SK-N-MC (cell line): ENCODE data around the gene ARPP21.

Source experiments
- EZH2 ChIP-seq: fragments of 200-600 bp; sonication (generic); IDR thresholded peaks from one replicate; pipeline ENCODE4 v1.6.1; 2017; ENCODE audit warnings: antibody characterized with exemption
- POLR2AphosphoS5 ChIP-seq: IDR thresholded peaks from 2 replicates; pipeline ENCODE4 v1.6.1; 2012; ENCODE audit warnings: mild to moderate bottlenecking, low read depth, low read length, borderline replicate concordance

DNA sequence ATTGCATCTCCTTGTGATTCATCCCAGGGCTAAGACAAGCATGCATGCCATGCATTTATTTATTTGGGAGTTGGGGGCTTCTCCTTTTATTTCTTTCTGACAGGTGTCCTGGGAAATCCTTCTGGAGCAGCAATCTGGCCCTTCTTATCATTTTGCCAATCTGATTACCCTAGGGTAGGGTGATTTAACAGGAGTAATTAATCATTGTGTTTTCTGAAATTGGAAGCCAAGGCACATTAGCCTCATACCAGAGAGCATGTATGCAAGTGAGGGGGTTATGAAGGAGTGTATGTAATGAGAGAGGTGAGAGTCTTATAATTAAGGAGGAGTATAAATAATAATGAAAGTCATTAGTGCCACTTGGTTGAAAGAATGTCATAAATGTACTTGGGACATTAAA is 37.4 kb upstream of the ARPP21 start:
- TF ChIP-seq POLR2AphosphoS5 (no peak), EZH2 (no peak)
